ENCODE measurements around the gene SPACDR.
A peak's percentile ranks its signal among the peaks of the same experiment; 100 is the strongest.
"Not testable (repeated sequence)": the region's sequence is repeated elsewhere in the genome, so short reads cannot be mapped to it uniquely, and the experiment has no call there.

SPACDR gene

GRCh38 chr7:100465299-100465698 is 1.2 kb upstream of the SPACDR start:
- no peak for DNase-seq

DNA sequence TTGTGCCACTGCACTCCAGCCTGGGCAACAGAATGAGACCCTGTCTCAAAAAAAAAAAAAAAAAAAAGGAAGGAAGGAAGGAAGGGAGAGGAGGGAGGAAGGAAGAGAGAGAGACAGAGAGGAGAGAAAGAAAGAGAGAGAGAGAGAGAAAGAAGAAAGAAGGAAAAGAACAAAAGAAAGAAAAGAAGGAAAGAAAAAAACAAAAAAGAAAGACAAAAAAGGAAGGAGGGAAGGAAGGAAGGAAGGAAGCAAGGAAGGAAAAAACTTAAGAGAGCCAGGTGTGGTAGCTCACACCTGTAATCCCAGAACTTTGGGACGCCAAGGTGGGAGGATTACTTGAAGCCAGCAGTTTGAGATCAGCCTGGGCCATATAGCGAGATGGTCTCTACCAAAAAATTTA is 731 bp upstream of the SPACDR start:
- no peak for DNase-seq

GRCh38 chr7:100457033-100457432 is 7.0 kb downstream of the SPACDR start:
- no peak for DNase-seq

- no peak for DNase-seq
Measured at GRCh38 chr7:100456562-100456961, 7.5 kb downstream of the SPACDR start.

DNA sequence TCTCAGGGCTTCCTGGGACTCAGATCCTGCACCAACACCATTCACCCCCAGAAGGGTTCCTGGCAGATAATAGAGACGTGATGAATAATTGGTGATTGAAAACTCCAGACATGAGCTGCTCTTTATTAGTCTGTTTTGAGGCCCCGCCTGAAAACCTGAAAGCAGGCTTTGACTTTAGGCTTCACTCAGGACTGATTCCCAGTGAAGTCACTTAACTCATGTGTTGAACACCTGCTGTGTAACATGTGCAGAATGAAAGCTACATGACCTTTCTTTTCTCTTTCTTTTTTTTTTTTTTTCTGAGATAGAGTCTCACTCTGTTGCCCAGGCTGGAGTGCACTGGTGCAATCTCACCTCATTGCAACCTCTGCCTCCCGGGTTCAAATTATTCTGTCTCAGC is 8.9 kb downstream of the SPACDR start:
- no peak for DNase-seq

- not testable (repeated sequence) for DNase-seq
Measured at GRCh38 chr7:100453854-100454253, 10.2 kb downstream of the SPACDR start.

- DNase-seq: no peak
Measured at GRCh38 chr7:100452513-100452912, 11.5 kb downstream of the SPACDR start.

DNA sequence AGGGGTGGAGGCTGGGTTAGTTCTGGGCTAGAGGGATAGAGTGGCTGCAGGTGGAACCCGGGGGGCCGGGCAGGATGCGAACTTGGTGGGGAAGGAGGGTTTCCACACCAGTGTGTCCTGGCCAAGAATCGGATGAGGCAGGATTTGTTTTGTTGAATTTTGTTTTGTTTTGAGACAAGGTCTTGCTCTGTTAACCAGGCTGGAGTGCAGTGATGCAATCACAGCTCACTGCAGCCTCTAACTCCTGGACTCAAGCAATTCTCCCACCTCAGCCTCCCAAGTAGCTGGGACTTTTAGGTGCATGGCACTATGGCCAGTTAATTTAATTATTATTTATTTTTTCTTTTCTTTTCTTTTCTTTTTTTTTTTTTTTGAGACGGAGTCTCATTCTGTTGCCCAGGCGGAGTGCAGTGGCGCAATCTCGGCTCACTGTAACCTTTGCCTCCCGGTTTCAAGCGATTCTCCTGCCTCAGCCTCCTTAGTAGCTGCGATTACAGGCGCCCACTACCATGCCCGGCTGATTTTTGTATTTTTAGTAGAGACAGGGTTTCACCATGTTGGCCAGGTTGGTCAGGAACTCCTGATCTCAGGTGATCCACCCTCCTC is 14.8 kb downstream of the SPACDR start:
- DNase-seq: no peak

GRCh38 chr7:100447363-100447762 is 16.7 kb downstream of the SPACDR start:
- not testable (repeated sequence) for DNase-seq

- peak; percentile 32 for DNase-seq
Measured at GRCh38 chr7:100446040-100446439, 18.0 kb downstream of the SPACDR start.

DNA sequence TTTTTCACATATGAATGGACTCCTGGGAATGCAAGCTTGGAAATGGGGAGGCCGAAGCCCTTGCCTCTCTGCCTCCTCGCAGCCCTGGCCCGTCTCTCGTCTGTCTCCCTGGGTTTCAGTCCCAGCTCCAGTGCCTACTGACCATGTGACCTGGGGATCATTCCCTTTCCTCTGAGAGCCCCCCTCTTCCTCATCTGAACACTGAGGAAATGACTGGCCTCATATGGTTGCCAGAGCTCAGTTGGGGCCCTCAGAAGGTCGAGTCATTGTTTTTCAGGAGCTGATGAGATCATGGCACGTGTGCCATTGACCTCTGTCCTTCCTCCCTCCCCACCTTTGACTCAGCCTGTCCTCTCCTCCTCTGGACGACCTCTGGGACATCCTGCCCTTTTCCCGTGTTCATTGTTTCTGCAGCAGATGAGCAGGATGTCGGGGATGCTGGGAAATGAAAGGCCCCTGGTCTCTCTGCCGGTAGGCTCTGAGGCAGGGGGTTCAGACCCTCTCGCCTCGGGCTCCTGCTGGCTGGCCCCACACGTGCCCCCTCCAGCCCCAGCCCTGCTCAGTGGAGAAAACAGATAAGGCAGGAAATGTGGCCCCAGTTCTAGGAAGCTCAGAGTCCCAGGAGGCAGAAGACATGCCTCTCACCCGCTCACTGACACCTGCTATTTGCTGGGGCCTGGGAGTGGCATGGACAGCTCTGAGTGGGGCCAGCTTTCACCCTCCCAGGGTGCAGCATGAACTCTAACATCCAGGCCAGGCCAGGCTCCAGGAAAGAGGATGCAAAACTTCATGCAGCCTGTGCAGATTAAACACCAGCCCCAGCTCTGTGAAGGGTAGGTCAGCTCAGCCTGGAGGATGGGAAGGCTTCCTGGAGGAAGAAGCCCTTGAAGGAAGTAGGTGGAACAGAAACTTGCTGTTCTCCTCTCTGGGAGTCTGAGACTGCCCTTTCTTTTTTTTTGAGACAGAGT is 19.5 kb downstream of the SPACDR start:
- peak; percentile 63 for DNase-seq

DNA sequence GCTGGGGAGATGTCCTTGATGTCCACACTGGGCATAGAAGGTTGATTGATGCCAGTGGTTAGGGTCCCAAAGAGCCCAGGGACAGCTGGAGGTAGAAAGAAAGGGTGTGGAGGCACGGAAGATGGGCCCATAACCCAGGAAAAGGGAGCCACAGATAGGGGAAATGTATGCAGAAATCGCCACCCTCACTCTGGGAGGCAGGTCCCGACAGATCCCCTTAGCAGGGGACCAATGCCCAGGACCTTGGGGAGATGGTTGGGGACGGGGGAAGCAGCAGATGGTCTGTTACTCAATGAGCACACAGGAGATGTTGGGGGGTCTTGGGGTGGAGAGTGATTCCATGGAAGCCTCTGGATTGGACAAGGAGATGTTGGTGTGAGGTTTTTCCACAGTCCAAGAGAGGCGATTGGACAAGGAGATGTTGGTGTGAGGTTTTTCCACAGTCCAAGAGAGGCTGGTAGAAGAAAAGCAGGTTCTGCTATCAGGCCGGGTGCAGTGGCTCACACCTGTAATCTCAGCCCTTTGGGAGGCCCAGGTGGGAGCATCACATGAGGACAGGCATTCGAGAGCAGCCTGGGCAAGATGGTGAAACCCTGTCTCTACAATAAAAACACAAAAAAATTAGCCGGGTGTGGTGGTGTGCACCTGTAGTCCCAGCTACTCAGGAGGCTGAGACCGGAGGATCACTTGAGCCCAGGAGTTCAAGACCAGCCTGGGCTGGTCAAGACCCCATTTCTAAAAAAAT is 20.8 kb downstream of the SPACDR start:
- no peak for DNase-seq

DNA sequence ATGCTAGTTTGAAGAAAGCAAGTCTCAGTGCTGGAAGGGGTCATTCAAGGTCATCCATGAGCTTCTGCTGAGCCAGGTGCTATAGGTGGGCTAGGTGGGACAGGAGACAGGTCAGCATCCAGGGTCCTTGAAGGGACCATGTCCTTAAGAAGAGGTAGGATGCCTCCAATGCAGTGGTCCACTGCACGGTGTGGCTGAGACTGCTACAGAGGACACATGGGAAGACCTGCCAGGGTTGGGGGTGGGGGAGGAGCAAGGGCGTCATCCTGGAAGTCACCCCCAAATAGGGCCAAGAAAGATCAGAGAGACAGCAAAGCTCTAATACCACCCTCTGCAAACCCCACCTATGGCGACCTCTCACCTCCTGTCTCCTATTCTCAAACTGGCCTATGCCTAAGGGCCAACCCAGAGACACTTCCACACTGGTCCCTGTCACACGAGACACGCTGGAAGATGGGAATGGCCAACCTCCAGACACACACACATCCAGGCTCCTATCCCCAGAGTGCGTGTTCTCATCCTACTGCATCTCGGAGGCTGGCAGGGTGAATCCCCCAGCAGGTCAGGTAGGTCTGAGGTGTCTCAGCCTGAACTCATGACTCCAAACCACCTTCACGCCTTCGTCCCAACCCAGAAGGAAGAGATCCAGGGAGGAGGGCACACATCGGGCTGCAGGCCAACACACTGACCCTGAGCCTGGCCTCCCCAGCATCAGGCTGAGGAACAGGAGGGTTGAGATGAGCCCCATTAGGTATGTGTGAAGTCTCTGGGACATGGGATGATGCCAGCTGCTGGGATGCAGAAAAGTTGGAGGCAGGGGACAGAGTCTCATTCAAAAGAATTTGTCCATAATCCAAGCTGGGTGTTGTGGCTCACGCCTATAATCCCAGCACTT is 22.2 kb downstream of the SPACDR start:
- DNase-seq: no peak

DNA sequence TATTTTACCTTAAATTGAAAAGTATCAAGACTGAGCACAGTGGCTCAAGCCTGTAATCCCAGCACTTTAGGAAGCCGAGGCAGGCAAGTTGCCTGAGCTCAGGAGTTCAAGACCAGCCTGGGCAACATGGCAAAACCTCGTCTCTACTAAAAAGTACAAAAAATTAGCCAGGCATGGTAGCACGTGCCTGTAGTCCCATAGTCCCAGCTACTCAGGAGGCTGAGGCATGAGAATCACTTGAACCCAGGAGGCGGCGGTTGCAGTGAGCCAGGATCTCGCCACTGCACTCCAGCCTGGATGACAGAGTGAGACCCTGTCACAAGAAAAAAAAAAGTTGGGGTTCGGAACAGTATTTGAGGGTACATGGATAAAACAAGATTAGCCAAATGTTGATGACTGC is 24.8 kb downstream of the SPACDR start:
- not testable (repeated sequence) for DNase-seq

DNA sequence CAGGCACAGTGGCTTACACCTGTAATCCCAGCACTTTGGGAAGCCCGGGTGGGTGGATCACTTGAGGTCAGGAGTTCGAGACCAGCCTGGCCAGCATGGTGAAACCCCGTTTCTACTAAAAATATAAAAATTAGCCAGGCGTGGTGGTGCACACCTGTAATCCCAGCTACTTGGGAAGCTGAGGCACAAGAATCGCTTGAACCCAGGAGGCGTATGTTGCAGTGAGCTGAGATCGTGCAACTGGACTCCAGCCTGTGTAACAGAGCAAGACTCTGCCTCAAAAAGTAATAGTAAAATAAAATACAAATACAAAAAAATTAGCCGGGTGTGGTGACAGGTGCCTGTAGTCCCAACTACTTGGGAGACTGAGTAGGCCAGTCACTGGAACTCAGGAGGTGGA is 25.3 kb downstream of the SPACDR start:
- DNase-seq: not testable (repeated sequence)

DNA sequence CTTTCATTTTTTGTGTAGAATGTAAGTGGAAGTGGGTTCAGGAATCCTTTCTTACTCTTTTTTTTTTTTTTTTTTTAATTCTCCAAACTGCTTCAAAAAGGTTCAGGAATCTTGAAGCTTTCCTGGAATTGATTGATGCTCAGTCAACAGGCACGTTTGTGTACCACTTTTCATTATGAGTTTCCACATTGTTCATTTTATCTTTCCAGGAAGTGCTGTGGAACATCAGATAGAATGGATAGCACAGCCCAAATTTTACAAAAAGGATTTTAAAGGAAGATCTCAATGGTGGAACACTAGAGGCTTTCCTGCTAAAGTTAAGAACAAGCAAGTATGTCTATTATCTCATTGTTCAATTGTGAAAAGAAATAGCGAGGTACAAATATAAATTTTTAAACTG is 25.9 kb downstream of the SPACDR start:
- no peak for DNase-seq

GRCh38 chr7:100437150-100438100 is 26.6 kb downstream of the SPACDR start:
- DNase-seq: no peak

DNA sequence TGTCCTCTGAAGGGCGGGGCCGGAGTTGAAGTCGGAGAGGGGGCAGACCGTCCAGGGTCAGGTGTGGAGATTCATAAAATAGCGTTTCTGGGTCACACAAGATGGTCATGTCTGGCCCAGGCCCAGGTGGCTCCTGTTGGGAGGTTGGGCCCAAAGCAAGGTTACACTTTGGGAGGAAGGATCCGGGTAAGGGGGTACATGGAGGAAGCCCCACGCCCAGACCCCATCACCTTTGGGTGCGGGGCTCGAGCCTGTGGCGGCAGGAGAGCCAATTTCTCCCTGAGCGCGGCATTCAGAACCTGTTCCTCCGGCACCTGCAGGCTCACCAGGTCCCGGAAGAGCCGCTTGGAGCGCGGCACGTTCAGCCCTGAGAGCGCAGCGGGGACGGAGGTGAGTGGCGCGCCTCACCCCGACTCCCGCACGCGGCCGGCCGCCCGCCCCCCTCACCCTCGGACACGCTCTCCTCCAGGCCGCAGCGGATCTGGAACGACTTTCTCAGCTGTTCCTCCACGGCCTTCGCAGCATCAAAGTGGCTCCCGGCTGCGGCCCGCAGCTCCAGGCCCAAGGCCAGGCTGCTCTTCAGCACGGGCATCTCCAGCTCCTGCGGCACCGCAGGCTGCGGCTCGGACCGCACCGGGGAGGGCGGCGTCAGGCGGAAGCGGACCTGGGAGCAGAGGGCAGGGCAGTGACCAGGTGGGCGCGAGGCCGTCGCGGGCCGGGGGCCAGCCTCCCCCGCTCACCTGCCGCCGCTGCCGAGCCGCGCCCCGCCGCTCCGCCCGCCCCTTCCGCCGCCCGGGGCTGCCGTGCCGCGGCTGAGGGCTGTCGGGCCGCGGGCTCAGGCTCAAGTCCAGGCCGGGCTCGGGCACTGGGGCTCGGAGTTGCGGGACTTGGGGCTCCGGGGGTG is 28.4 kb downstream of the SPACDR start:
- DNase-seq: no peak

DNA sequence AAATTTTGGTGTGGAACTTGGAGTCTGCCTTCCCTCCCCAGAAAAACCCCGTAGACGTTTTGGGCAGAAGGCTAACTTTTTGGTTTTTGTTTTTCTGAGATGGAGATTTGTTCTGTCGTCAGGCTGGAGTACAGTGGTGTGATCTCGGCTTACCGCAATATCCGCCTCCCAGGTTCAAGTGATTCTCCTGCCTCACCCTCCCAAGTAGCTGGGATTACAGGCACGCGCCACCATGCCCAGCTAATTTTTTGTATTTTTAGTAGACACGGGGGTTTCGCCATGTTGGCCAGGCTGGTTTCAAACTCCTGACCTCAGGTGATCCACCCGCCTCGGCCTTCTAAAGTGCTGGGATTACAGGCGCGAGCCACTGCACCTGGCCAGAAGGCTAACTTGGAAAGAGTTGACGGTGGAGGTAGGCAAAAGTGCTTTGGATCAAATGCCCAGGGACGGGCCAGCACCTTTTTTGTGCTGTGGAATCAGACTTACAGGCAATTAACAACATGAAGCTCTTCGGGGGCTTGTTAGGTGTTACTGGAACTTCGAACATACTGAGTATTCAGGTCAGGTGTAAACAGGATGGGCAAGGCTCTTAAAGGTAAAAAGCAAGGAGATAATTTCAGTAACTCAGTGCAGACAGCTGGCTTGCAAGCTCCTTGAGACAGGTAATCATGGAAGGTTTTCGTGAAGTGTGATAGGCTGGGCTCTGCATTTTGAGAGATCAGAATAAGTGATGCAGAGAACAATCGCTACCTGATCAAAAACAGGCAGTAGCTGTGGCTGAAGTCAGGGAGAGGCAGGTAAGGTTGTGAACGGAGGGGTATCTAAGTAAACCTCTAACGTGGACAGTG is 29.5 kb downstream of the SPACDR start:
- DNase-seq: no peak

Data from fibroblast of skin of back (primary cell).